ES-I3 (cell line): ENCODE data around the gene ZFP36L2.

ENCODE experiments used
- H3K36me3 ChIP-seq: 2 replicates; pipeline ENCODE4 v1.6.1; 2013; ENCODE audit warnings: mild to moderate bottlenecking, low read length, control low read depth, moderate library complexity; ENCODE audit not compliant: insufficient read depth
- H3K4me1 ChIP-seq: 2 replicates; pipeline ENCODE4 v1.6.1; 2013; ENCODE audit warnings: mild to moderate bottlenecking, control low read depth, low read length; ENCODE audit not compliant: insufficient read depth
- H3K9ac ChIP-seq: 2 replicates; pipeline ENCODE4 v1.6.1; 2013; ENCODE audit warnings: low read depth, mild to moderate bottlenecking, low read length, moderate library complexity
- H3K9me3 ChIP-seq: 2 replicates; pipeline ENCODE4 v1.6.1; 2013; ENCODE audit warnings: mild to moderate bottlenecking, low read length, moderate library complexity; ENCODE audit not compliant: control insufficient read depth, insufficient read depth

The ZFP36L2 gene

GRCh38 chr2:43226558-43226954 lies at the start of gene ZFP36L2:
Gene ZFP36L2, minus strand, starts transcription at chr2:43226606. Its CDS starts 291 bp downstream, at chr2:43226315.
- Histone ChIP-seq H3K9me3 (no peaks in the 10 kb centered on the region), H3K36me3 (peaks cover 7% of the 10 kb centered on the region), H3K9ac (peak within 1 kb of the TSS; percentile 89), H3K4me1 (peaks cover 29% of the 10 kb centered on the region)

- H3K36me3 ChIP-seq: no peaks in the 10 kb centered on the region
- H3K4me1 ChIP-seq: 0 out of 2 replicates have a peak, but pooled peaks cover 3% of the 10 kb centered on the region
- no peak overlapping the region for H3K9ac ChIP-seq
- no peaks in the 10 kb centered on the region for H3K9me3 ChIP-seq
Observed at GRCh38 chr2:43274721-43275120, 48.3 kb upstream of the ZFP36L2 start.

GRCh38 chr2:43274055-43274454 lies 47.6 kb upstream of the ZFP36L2 start:
- Histone ChIP-seq H3K9ac (no peak overlapping the region), H3K9me3 (no peaks in the 10 kb centered on the region), H3K36me3 (no peaks in the 10 kb centered on the region), H3K4me1 (peaks cover 3% of the 10 kb centered on the region; the same call in 1 of the 2 replicates)

GRCh38 chr2:43273529-43273928 lies 47.1 kb upstream of the ZFP36L2 start:
- no peak overlapping the region for H3K9ac ChIP-seq
- no peaks in the 10 kb centered on the region for H3K9me3 ChIP-seq
- H3K36me3 ChIP-seq: no peaks in the 10 kb centered on the region
- peaks cover 2% of the 10 kb centered on the region; the same call in 1 of the 2 replicates for H3K4me1 ChIP-seq

- H3K9me3 ChIP-seq: no peaks in the 10 kb centered on the region
- no peak overlapping the region for H3K9ac ChIP-seq
- H3K36me3 ChIP-seq: no peaks in the 10 kb centered on the region
- H3K4me1 ChIP-seq: no peaks in the 10 kb centered on the region; the same call in 1 of the 2 replicates
Observed at GRCh38 chr2:43270930-43271615, 44.7 kb upstream of the ZFP36L2 start.

- Histone ChIP-seq H3K9me3 (no peaks in the 10 kb centered on the region), H3K36me3 (no peaks in the 10 kb centered on the region), H3K9ac (no peak overlapping the region), H3K4me1 (no peaks in the 10 kb centered on the region; the same call in 1 of the 2 replicates)
Observed at GRCh38 chr2:43270461-43270860, 44.1 kb upstream of the ZFP36L2 start.

- no peaks in the 10 kb centered on the region; the same call in 1 of the 2 replicates for H3K4me1 ChIP-seq
- H3K36me3 ChIP-seq: no peaks in the 10 kb centered on the region
- H3K9me3 ChIP-seq: no peaks in the 10 kb centered on the region
- no peak overlapping the region for H3K9ac ChIP-seq
Observed at GRCh38 chr2:43269706-43270105, 43.3 kb upstream of the ZFP36L2 start.

GRCh38 chr2:43269074-43269572 lies 42.7 kb upstream of the ZFP36L2 start:
- Histone ChIP-seq H3K9ac (no peak overlapping the region), H3K36me3 (no peaks in the 10 kb centered on the region), H3K4me1 (no peaks in the 10 kb centered on the region; the same call in 1 of the 2 replicates), H3K9me3 (no peaks in the 10 kb centered on the region)

GRCh38 chr2:43268066-43268953 lies 41.9 kb upstream of the ZFP36L2 start:
- Histone ChIP-seq H3K36me3 (no peaks in the 10 kb centered on the region), H3K4me1 (no peaks in the 10 kb centered on the region; the same call in 1 of the 2 replicates), H3K9ac (no peak overlapping the region), H3K9me3 (no peaks in the 10 kb centered on the region)

- Histone ChIP-seq H3K9me3 (no peaks in the 10 kb centered on the region), H3K36me3 (no peaks in the 10 kb centered on the region), H3K4me1 (no peaks in the 10 kb centered on the region; the same call in 1 of the 2 replicates), H3K9ac (no peak overlapping the region)
Observed at GRCh38 chr2:43267381-43267780, 41.0 kb upstream of the ZFP36L2 start.

GRCh38 chr2:43266711-43267111 lies 40.3 kb upstream of the ZFP36L2 start:
- H3K4me1 ChIP-seq: no peaks in the 10 kb centered on the region; the same call in 1 of the 2 replicates
- no peaks in the 10 kb centered on the region for H3K36me3 ChIP-seq
- H3K9me3 ChIP-seq: no peaks in the 10 kb centered on the region
- no peak overlapping the region for H3K9ac ChIP-seq

GRCh38 chr2:43265421-43265820 lies 39.0 kb upstream of the ZFP36L2 start:
- Histone ChIP-seq H3K9ac (no peak overlapping the region), H3K9me3 (no peaks in the 10 kb centered on the region), H3K36me3 (no peaks in the 10 kb centered on the region), H3K4me1 (no peaks in the 10 kb centered on the region; the same call in 1 of the 2 replicates)

- Histone ChIP-seq H3K9me3 (no peaks in the 10 kb centered on the region), H3K9ac (no peak overlapping the region), H3K4me1 (no peaks in the 10 kb centered on the region; the same call in 1 of the 2 replicates), H3K36me3 (no peaks in the 10 kb centered on the region)
Observed at GRCh38 chr2:43265001-43265400, 38.6 kb upstream of the ZFP36L2 start.

GRCh38 chr2:43262951-43263350 lies 36.5 kb upstream of the ZFP36L2 start:
- Histone ChIP-seq H3K9me3 (no peaks in the 10 kb centered on the region), H3K4me1 (no peaks in the 10 kb centered on the region), H3K9ac (no peak overlapping the region), H3K36me3 (no peaks in the 10 kb centered on the region; the same call in 1 of the 2 replicates)
